ENCODE results near the gene ADAMTSL1.

ADAMTSL1 gene

GRCh38 chr9:18739641-18740318 lies 265.8 kb downstream of the ADAMTSL1 start:
- 84 to 85% methylated on average over 5 of the region's 5 CpGs for WGBS, 2 experiments
- no peaks in the 10 kb centered on the region for H3K9me3 ChIP-seq (ENCODE audit: control insufficient read depth, low read length)
- H3K4me3 ChIP-seq (ENCODE audit: insufficient read depth, low read depth, low read length), result no peak overlapping the region
- H3K27me3 ChIP-seq (ENCODE audit: control insufficient read depth, insufficient read depth, low read length, poor library complexity, severe bottlenecking), result no peaks in the 10 kb centered on the region
- no peak overlapping the region for H3K27ac ChIP-seq (ENCODE audit: insufficient read depth, low read depth, low read length, poor library complexity, severe bottlenecking)
- H3K4me1 ChIP-seq (ENCODE audit: control insufficient read depth, insufficient read depth, low read length), result no peaks in the 10 kb centered on the region
- no peaks in the 10 kb centered on the region for H3K36me3 ChIP-seq (ENCODE audit: control insufficient read depth, insufficient read depth, low read length)

- Histone ChIP-seq H3K9me3 (ENCODE audit: control insufficient read depth, low read length) (no peaks in the 10 kb centered on the region), H3K36me3 (ENCODE audit: control insufficient read depth, insufficient read depth, low read length) (no peaks in the 10 kb centered on the region), H3K4me1 (ENCODE audit: control insufficient read depth, insufficient read depth, low read length) (no peaks in the 10 kb centered on the region), H3K27ac (ENCODE audit: insufficient read depth, low read depth, low read length, poor library complexity, severe bottlenecking) (no peak overlapping the region), H3K27me3 (ENCODE audit: control insufficient read depth, insufficient read depth, low read length, poor library complexity, severe bottlenecking) (no peaks in the 10 kb centered on the region), H3K4me3 (ENCODE audit: insufficient read depth, low read depth, low read length) (no peak overlapping the region)
- WGBS, 2 experiments, result 76 to 100% methylated on average over 1 of the region's 1 CpG
Observed at GRCh38 chr9:18741359-18741758, 267.4 kb downstream of the ADAMTSL1 start.

- WGBS, 2 experiments, result 86 to 92% methylated on average over 1 of the region's 1 CpG
- Histone ChIP-seq H3K27ac (ENCODE audit: insufficient read depth, low read depth, low read length, poor library complexity, severe bottlenecking) (no peak overlapping the region), H3K36me3 (ENCODE audit: control insufficient read depth, insufficient read depth, low read length) (no peaks in the 10 kb centered on the region), H3K9me3 (ENCODE audit: control insufficient read depth, low read length) (no peaks in the 10 kb centered on the region), H3K27me3 (ENCODE audit: control insufficient read depth, insufficient read depth, low read length, poor library complexity, severe bottlenecking) (no peaks in the 10 kb centered on the region), H3K4me1 (ENCODE audit: control insufficient read depth, insufficient read depth, low read length) (no peaks in the 10 kb centered on the region), H3K4me3 (ENCODE audit: insufficient read depth, low read depth, low read length) (no peak overlapping the region)
Observed at GRCh38 chr9:18741945-18742344, 268.0 kb downstream of the ADAMTSL1 start.

GRCh38 chr9:18743421-18743820 lies 269.5 kb downstream of the ADAMTSL1 start:
- WGBS, 2 experiments, result 88 to 89% methylated on average over 6 of the region's 6 CpGs
- Histone ChIP-seq H3K36me3 (ENCODE audit: control insufficient read depth, insufficient read depth, low read length) (no peaks in the 10 kb centered on the region), H3K27me3 (ENCODE audit: control insufficient read depth, insufficient read depth, low read length, poor library complexity, severe bottlenecking) (no peaks in the 10 kb centered on the region), H3K4me3 (ENCODE audit: insufficient read depth, low read depth, low read length) (no peak overlapping the region), H3K9me3 (ENCODE audit: control insufficient read depth, low read length) (no peaks in the 10 kb centered on the region), H3K4me1 (ENCODE audit: control insufficient read depth, insufficient read depth, low read length) (no peaks in the 10 kb centered on the region), H3K27ac (ENCODE audit: insufficient read depth, low read depth, low read length, poor library complexity, severe bottlenecking) (no peak overlapping the region)

- no peak overlapping the region for H3K4me3 ChIP-seq (ENCODE audit: insufficient read depth, low read depth, low read length)
- H3K27ac ChIP-seq (ENCODE audit: insufficient read depth, low read depth, low read length, poor library complexity, severe bottlenecking), result no peak overlapping the region
- no peaks in the 10 kb centered on the region for H3K4me1 ChIP-seq (ENCODE audit: control insufficient read depth, insufficient read depth, low read length)
- no peaks in the 10 kb centered on the region for H3K36me3 ChIP-seq (ENCODE audit: control insufficient read depth, insufficient read depth, low read length)
- H3K9me3 ChIP-seq (ENCODE audit: control insufficient read depth, low read length), result no peaks in the 10 kb centered on the region
- 88 to 91% methylated on average over 2 of the region's 2 CpGs for WGBS, 2 experiments
- H3K27me3 ChIP-seq (ENCODE audit: control insufficient read depth, insufficient read depth, low read length, poor library complexity, severe bottlenecking), result no peaks in the 10 kb centered on the region
Observed at GRCh38 chr9:18743971-18744370, 270.0 kb downstream of the ADAMTSL1 start.

- Histone ChIP-seq H3K36me3 (ENCODE audit: control insufficient read depth, insufficient read depth, low read length) (no peaks in the 10 kb centered on the region), H3K4me1 (ENCODE audit: control insufficient read depth, insufficient read depth, low read length) (no peaks in the 10 kb centered on the region), H3K9me3 (ENCODE audit: control insufficient read depth, low read length) (no peaks in the 10 kb centered on the region), H3K27ac (ENCODE audit: insufficient read depth, low read depth, low read length, poor library complexity, severe bottlenecking) (no peak overlapping the region), H3K4me3 (ENCODE audit: insufficient read depth, low read depth, low read length) (no peak overlapping the region), H3K27me3 (ENCODE audit: control insufficient read depth, insufficient read depth, low read length, poor library complexity, severe bottlenecking) (no peaks in the 10 kb centered on the region)
- 79 to 100% methylated on average over 1 to 2 of the region's 2 CpGs for WGBS, 2 experiments
Observed at GRCh38 chr9:18745710-18746109, 271.8 kb downstream of the ADAMTSL1 start.

- H3K27ac ChIP-seq (ENCODE audit: insufficient read depth, low read depth, low read length, poor library complexity, severe bottlenecking), result no peak overlapping the region
- 79 to 88% methylated on average over 1 of the region's 1 CpG for WGBS, 2 experiments
Observed at GRCh38 chr9:18746631-18747030, 272.7 kb downstream of the ADAMTSL1 start.

GRCh38 chr9:18747595-18747994 lies 273.6 kb downstream of the ADAMTSL1 start:
- Histone ChIP-seq H3K4me3 (ENCODE audit: insufficient read depth, low read depth, low read length) (no peak overlapping the region), H3K4me1 (ENCODE audit: control insufficient read depth, insufficient read depth, low read length) (no peaks in the 10 kb centered on the region), H3K36me3 (ENCODE audit: control insufficient read depth, insufficient read depth, low read length) (no peaks in the 10 kb centered on the region), H3K27me3 (ENCODE audit: control insufficient read depth, insufficient read depth, low read length, poor library complexity, severe bottlenecking) (no peaks in the 10 kb centered on the region), H3K9me3 (ENCODE audit: control insufficient read depth, low read length) (no peaks in the 10 kb centered on the region), H3K27ac (ENCODE audit: insufficient read depth, low read depth, low read length, poor library complexity, severe bottlenecking) (no peak overlapping the region)
- WGBS, 2 experiments, result 92 to 95% methylated on average over 3 of the region's 3 CpGs

More at GRCh38 chr9:18746631-18747030, 272.7 kb downstream of the ADAMTSL1 start:
- Histone ChIP-seq H3K9me3 (ENCODE audit: control insufficient read depth, low read length) (no peaks in the 10 kb centered on the region), H3K36me3 (ENCODE audit: control insufficient read depth, insufficient read depth, low read length) (no peaks in the 10 kb centered on the region), H3K27me3 (ENCODE audit: control insufficient read depth, insufficient read depth, low read length, poor library complexity, severe bottlenecking) (no peaks in the 10 kb centered on the region), H3K4me1 (ENCODE audit: control insufficient read depth, insufficient read depth, low read length) (no peaks in the 10 kb centered on the region), H3K4me3 (ENCODE audit: insufficient read depth, low read depth, low read length) (no peak overlapping the region)

GRCh38 chr9:18748251-18748701 lies 274.3 kb downstream of the ADAMTSL1 start:
- Histone ChIP-seq H3K4me3 (ENCODE audit: insufficient read depth, low read depth, low read length) (no peak overlapping the region), H3K4me1 (ENCODE audit: control insufficient read depth, insufficient read depth, low read length) (no peaks in the 10 kb centered on the region), H3K36me3 (ENCODE audit: control insufficient read depth, insufficient read depth, low read length) (no peaks in the 10 kb centered on the region), H3K27ac (ENCODE audit: insufficient read depth, low read depth, low read length, poor library complexity, severe bottlenecking) (no peak overlapping the region), H3K9me3 (ENCODE audit: control insufficient read depth, low read length) (no peaks in the 10 kb centered on the region), H3K27me3 (ENCODE audit: control insufficient read depth, insufficient read depth, low read length, poor library complexity, severe bottlenecking) (no peaks in the 10 kb centered on the region)
- WGBS, 2 experiments, result 95% methylated on average over 1 of the region's 1 CpG

- H3K4me3 ChIP-seq (ENCODE audit: insufficient read depth, low read depth, low read length), result no peak overlapping the region
- 91 to 100% methylated on average over 1 of the region's 1 CpG for WGBS, 2 experiments
- no peaks in the 10 kb centered on the region for H3K4me1 ChIP-seq (ENCODE audit: control insufficient read depth, insufficient read depth, low read length)
- no peaks in the 10 kb centered on the region for H3K27me3 ChIP-seq (ENCODE audit: control insufficient read depth, insufficient read depth, low read length, poor library complexity, severe bottlenecking)
- no peaks in the 10 kb centered on the region for H3K9me3 ChIP-seq (ENCODE audit: control insufficient read depth, low read length)
- H3K36me3 ChIP-seq (ENCODE audit: control insufficient read depth, insufficient read depth, low read length), result no peaks in the 10 kb centered on the region
- no peak overlapping the region for H3K27ac ChIP-seq (ENCODE audit: insufficient read depth, low read depth, low read length, poor library complexity, severe bottlenecking)
Observed at GRCh38 chr9:18749711-18750110, 275.8 kb downstream of the ADAMTSL1 start.

Data from ectodermal cell (in vitro differentiated cells).